Measurements from ENCODE around the gene EYS. TPM values are rescaled to one million over a fixed set of nuclear protein-coding genes. Genes with fewer than 3 reads are reported as not detected.

Gene EYS
- total RNA-seq (not detected), polyA plus RNA-seq (under 1 TPM in 2 of 3 donors, not detected in 1; 0.07 to 0.46 TPM)

- no peak for DNase-seq
- TF ChIP-seq POLR2A (IDR thresholded peaks at IDR 0.05) (no peak), CTCF (IDR thresholded peaks at IDR 0.05) (no peak), EP300 (IDR thresholded peaks at IDR 0.05) (no peak), POLR2AphosphoS5 (IDR thresholded peaks at IDR 0.05) (no peak)
- Histone ChIP-seq H3K9me3 (no peaks in the 10 kb centered on the region), H3K27me3 (no peaks in the 10 kb centered on the region), H3K36me3 (no peaks in the 10 kb centered on the region), H3K4me3 (no peak within 1 kb of the TSS), H3K27ac (no peak within 1 kb of the TSS), H3K4me1 (no peaks in the 10 kb centered on the region)
- WGBS, 2 donors, result 43 to 70% methylated on average over 4 of the region's 4 CpGs
- intact Hi-C loops (cut with DNase I), result no loop called here
These were observed at the start of gene EYS for GRCh38 chr6:65707126-65707826. EYS (minus strand) TSS chr6:65707226; CDS start chr6:65495410, 211,816 bp downstream.

- Histone ChIP-seq H3K27ac (no peak overlapping the region), H3K9me3 (no peaks in the 10 kb centered on the region), H3K27me3 (no peaks in the 10 kb centered on the region), H3K4me3 (no peak overlapping the region), H3K4me1 (no peaks in the 10 kb centered on the region), H3K36me3 (no peaks in the 10 kb centered on the region)
- TF ChIP-seq POLR2AphosphoS5 (IDR thresholded peaks at IDR 0.05) (no peak), CTCF (IDR thresholded peaks at IDR 0.05) (no peak), POLR2A (IDR thresholded peaks at IDR 0.05) (no peak), EP300 (IDR thresholded peaks at IDR 0.05) (no peak)
- DNase-seq, result no peak
- WGBS, 2 donors, result 82 to 84% methylated on average over 4 of the region's 4 CpGs
- intact Hi-C loops (cut with DNase I), result no loop called here
These were observed 39.3 kb upstream of the EYS start for GRCh38 chr6:65746302-65746701.

GRCh38 chr6:65745614-65746013, 38.6 kb upstream of the EYS start:
- Histone ChIP-seq H3K27me3 (no peaks in the 10 kb centered on the region), H3K9me3 (no peaks in the 10 kb centered on the region), H3K36me3 (no peaks in the 10 kb centered on the region), H3K27ac (no peak overlapping the region), H3K4me3 (no peak overlapping the region), H3K4me1 (no peaks in the 10 kb centered on the region)
- intact Hi-C loops (cut with DNase I), result no loop called here
- no peak for DNase-seq
- no peak for TF ChIP-seq POLR2AphosphoS5 (IDR thresholded peaks at IDR 0.05)
- TF ChIP-seq CTCF (IDR thresholded peaks at IDR 0.05), result no peak
- no peak for TF ChIP-seq POLR2A (IDR thresholded peaks at IDR 0.05)
- no peak for TF ChIP-seq EP300 (IDR thresholded peaks at IDR 0.05)
- 74 to 87% methylated on average over 2 of the region's 2 CpGs for WGBS, 2 donors

- no peak for DNase-seq
- intact Hi-C loops (cut with DNase I), result no loop called here
- H3K4me1 ChIP-seq, result no peaks in the 10 kb centered on the region
- no peak overlapping the region for H3K27ac ChIP-seq
- TF ChIP-seq POLR2AphosphoS5 (IDR thresholded peaks at IDR 0.05), result no peak
- no peak for TF ChIP-seq EP300 (IDR thresholded peaks at IDR 0.05)
- no peak for TF ChIP-seq CTCF (IDR thresholded peaks at IDR 0.05)
- no peak for TF ChIP-seq POLR2A (IDR thresholded peaks at IDR 0.05)
- H3K27me3 ChIP-seq, result no peaks in the 10 kb centered on the region
- H3K9me3 ChIP-seq, result no peaks in the 10 kb centered on the region
- WGBS, 2 donors, result 14 to 40% methylated on average over 3 of the region's 3 CpGs
- H3K36me3 ChIP-seq, result no peaks in the 10 kb centered on the region
- H3K4me3 ChIP-seq, result no peak overlapping the region
These were observed 22.0 kb upstream of the EYS start for GRCh38 chr6:65728879-65729479.
